ENCODE results near the gene EEF1AKMT4.

The EEF1AKMT4 gene

DNA sequence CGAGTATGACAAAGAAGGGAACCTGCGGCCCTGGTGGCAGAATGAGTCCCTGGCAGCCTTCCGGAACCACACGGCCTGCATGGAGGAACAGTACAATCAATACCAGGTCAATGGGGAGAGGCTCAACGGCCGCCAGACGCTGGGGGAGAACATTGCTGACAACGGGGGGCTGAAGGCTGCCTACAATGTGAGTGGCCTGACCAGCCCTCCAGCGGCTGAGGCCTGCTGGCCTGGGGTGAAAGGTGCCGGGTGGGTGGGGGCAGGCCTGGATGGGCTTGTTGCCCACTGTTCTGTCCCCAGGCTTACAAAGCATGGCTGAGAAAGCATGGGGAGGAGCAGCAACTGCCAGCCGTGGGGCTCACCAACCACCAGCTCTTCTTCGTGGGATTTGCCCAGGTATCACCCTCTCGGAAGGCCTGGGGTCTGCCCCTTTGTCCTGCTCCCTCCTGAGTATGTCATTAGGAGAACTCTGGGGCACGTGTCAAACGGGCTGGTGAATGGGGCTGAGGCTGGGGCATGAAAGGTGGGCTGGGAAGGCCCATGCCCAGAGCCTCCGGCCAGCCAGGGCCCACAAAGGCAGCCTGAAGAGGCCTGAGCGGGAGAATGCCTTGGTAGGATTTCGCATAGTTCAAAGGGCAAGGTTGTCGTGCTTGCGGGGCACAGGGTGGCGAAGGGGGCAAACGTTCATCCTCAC is 41.7 kb downstream of the EEF1AKMT4 start:
- Histone ChIP-seq H2AFZ (ENCODE audit: low read length) (no peak overlapping the region), H3K9me3 (ENCODE audit: insufficient read depth, low read depth, low read length) (no peaks in the 10 kb centered on the region), H3K4me3 (ENCODE audit: low read length, poor library complexity, severe bottlenecking) (no peak overlapping the region), H3K27me3 (ENCODE audit: insufficient read depth, low read length, poor library complexity, severe bottlenecking) (no peaks in the 10 kb centered on the region), H3K9me2 (replicated peaks; ENCODE audit: low read depth, low read length) (no peaks in the 10 kb centered on the region), H3K36me3 (ENCODE audit: insufficient read depth, low read length) (no peaks in the 10 kb centered on the region), H3K4me1 (ENCODE audit: insufficient read depth, low read length, poor library complexity, severe bottlenecking) (no peaks in the 10 kb centered on the region), H3K9ac (ENCODE audit: low read depth, low read length, poor library complexity, severe bottlenecking) (no peak overlapping the region), H3K4me2 (ENCODE audit: low read depth, low read length, poor library complexity, severe bottlenecking) (no peak overlapping the region), H3F3A (ENCODE audit: low read depth) (no peaks in the 10 kb centered on the region), H3K79me2 (ENCODE audit: insufficient read depth, low read length) (no peaks in the 10 kb centered on the region), H4K20me1 (ENCODE audit: insufficient read depth, low read length, poor library complexity, severe bottlenecking) (no peaks in the 10 kb centered on the region)
- TF ChIP-seq, protein P1, sequence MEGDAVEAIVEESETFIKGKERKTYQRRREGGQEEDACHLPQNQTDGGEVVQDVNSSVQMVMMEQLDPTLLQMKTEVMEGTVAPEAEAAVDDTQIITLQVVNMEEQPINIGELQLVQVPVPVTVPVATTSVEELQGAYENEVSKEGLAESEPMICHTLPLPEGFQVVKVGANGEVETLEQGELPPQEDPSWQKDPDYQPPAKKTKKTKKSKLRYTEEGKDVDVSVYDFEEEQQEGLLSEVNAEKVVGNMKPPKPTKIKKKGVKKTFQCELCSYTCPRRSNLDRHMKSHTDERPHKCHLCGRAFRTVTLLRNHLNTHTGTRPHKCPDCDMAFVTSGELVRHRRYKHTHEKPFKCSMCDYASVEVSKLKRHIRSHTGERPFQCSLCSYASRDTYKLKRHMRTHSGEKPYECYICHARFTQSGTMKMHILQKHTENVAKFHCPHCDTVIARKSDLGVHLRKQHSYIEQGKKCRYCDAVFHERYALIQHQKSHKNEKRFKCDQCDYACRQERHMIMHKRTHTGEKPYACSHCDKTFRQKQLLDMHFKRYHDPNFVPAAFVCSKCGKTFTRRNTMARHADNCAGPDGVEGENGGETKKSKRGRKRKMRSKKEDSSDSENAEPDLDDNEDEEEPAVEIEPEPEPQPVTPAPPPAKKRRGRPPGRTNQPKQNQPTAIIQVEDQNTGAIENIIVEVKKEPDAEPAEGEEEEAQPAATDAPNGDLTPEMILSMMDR (conservative IDR thresholded peaks at IDR 0.05; ENCODE audit: low read length): no peak
- no peak for TF ChIP-seq EZH2phosphoT487 (IDR thresholded peaks at IDR 0.05; ENCODE audit: borderline replicate concordance)

DNA sequence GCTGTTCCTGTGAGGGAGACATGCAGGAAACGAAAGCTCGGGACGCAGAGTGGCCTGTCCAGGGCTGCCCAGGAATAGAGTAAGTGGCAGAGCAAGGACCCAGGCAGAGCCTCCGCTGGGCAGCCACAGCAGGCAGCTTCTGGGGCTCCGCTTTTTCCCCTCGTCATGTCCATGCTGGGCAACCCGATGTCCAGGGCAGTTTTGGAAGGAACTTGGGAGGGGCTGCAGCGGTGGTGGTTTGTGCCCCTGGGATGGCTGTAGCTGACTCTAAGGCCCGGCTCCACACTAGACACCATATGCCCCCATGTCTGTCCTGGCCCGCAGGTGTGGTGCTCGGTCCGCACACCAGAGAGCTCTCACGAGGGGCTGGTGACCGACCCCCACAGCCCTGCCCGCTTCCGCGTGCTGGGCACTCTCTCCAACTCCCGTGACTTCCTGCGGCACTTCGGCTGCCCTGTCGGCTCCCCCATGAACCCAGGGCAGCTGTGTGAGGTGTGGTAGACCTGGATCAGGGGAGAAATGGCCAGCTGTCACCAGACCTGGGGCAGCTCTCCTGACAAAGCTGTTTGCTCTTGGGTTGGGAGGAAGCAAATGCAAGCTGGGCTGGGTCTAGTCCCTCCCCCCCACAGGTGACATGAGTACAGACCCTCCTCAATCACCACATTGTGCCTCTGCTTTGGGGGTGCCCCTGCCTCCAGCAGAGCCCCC is 42.4 kb downstream of the EEF1AKMT4 start:
- Histone ChIP-seq H3K4me1 (ENCODE audit: insufficient read depth, low read length, poor library complexity, severe bottlenecking) (no peaks in the 10 kb centered on the region), H3K9me3 (ENCODE audit: insufficient read depth, low read depth, low read length) (no peaks in the 10 kb centered on the region), H3K4me2 (ENCODE audit: low read depth, low read length, poor library complexity, severe bottlenecking) (no peak overlapping the region), H3K9ac (ENCODE audit: low read depth, low read length, poor library complexity, severe bottlenecking) (no peak overlapping the region), H3K27me3 (ENCODE audit: insufficient read depth, low read length, poor library complexity, severe bottlenecking) (no peaks in the 10 kb centered on the region), H2AFZ (ENCODE audit: low read length) (no peak overlapping the region), H3K9me2 (replicated peaks; ENCODE audit: low read depth, low read length) (no peaks in the 10 kb centered on the region), H3F3A (ENCODE audit: low read depth) (no peaks in the 10 kb centered on the region), H3K36me3 (ENCODE audit: insufficient read depth, low read length) (no peaks in the 10 kb centered on the region), H4K20me1 (ENCODE audit: insufficient read depth, low read length, poor library complexity, severe bottlenecking) (no peaks in the 10 kb centered on the region), H3K79me2 (ENCODE audit: insufficient read depth, low read length) (no peaks in the 10 kb centered on the region), H3K4me3 (ENCODE audit: low read length, poor library complexity, severe bottlenecking) (no peak overlapping the region)
- TF ChIP-seq EZH2phosphoT487 (IDR thresholded peaks at IDR 0.05; ENCODE audit: borderline replicate concordance): no peak
- TF ChIP-seq, protein P1 (conservative IDR thresholded peaks at IDR 0.05; ENCODE audit: low read length): no peak

GRCh38 chr3:184295771-184296170 is 46.3 kb downstream of the EEF1AKMT4 start:
- no peak for TF ChIP-seq EZH2phosphoT487 (IDR thresholded peaks at IDR 0.05; ENCODE audit: borderline replicate concordance)
- TF ChIP-seq, protein P1 (conservative IDR thresholded peaks at IDR 0.05; ENCODE audit: low read length): no peak
- Histone ChIP-seq H3K9me3 (ENCODE audit: insufficient read depth, low read depth, low read length) (no peaks in the 10 kb centered on the region), H3K36me3 (ENCODE audit: insufficient read depth, low read length) (no peaks in the 10 kb centered on the region), H2AFZ (ENCODE audit: low read length) (no peak overlapping the region), H3K9ac (ENCODE audit: low read depth, low read length, poor library complexity, severe bottlenecking) (no peak overlapping the region), H3K27me3 (ENCODE audit: insufficient read depth, low read length, poor library complexity, severe bottlenecking) (no peaks in the 10 kb centered on the region), H3K9me2 (replicated peaks; ENCODE audit: low read depth, low read length) (no peaks in the 10 kb centered on the region), H3K4me2 (ENCODE audit: low read depth, low read length, poor library complexity, severe bottlenecking) (no peak overlapping the region), H3K4me3 (ENCODE audit: low read length, poor library complexity, severe bottlenecking) (no peak overlapping the region), H3K4me1 (ENCODE audit: insufficient read depth, low read length, poor library complexity, severe bottlenecking) (peaks cover 15% of the 10 kb centered on the region), H3K79me2 (ENCODE audit: insufficient read depth, low read length) (peaks cover 17% of the 10 kb centered on the region), H4K20me1 (ENCODE audit: insufficient read depth, low read length, poor library complexity, severe bottlenecking) (peaks cover 16% of the 10 kb centered on the region), H3F3A (ENCODE audit: low read depth) (no peaks in the 10 kb centered on the region)

All from Loucy (cell line).